Kidney (tissue), 14 donors: Measurements from ENCODE around the gene NINL. TPM values are rescaled to one million over a fixed set of nuclear protein-coding genes. Genes with fewer than 3 reads are reported as not detected.

Experiments used
- DNase-seq, 5 donors: peaks; one replicate each; pipeline ENCODE4 v3.0.0-alpha.2; 2013 to 2020
- FAIRE-seq: peaks from 2 replicates; lab custom pipeline; 2012; peaks lifted over from hg19 to GRCh38; lab: Jason Lieb, UNC
- H3K27ac ChIP-seq, 2 donors: one replicate each; pipeline ENCODE4 v1.7.0; 2013; ENCODE audit warnings: low read depth in 2 of 2, low read length in 2 of 2, inconsistent platforms in 1 of 2
- H3K27me3 ChIP-seq: one replicate; pipeline ENCODE4 v1.7.1; 2013; ENCODE audit warnings: low read length, inconsistent platforms; ENCODE audit not compliant: control insufficient read depth, insufficient read depth
- H3K36me3 ChIP-seq, 3 donors: one replicate each; pipeline versions ENCODE4 v1.7.0 to v1.7.1; 2013; ENCODE audit warnings: low read length in 3 of 3, control low read depth in 1 of 3, inconsistent platforms in 1 of 3; ENCODE audit not compliant: insufficient read depth in 3 of 3, control insufficient read depth in 2 of 3
- H3K4me1 ChIP-seq, 3 donors: one replicate each; pipeline versions ENCODE4 v1.7.0 to v1.7.1; 2013; ENCODE audit warnings: low read length in 3 of 3, inconsistent platforms in 1 of 3, low read depth in 1 of 3; ENCODE audit not compliant: control insufficient read depth in 2 of 3, insufficient read depth in 2 of 3
- H3K4me3 ChIP-seq, 3 donors: one replicate each; pipeline versions ENCODE4 v1.7.0 to v1.8.1; 2013; ENCODE audit warnings: low read length in 3 of 3, control low read depth in 1 of 3, inconsistent platforms in 1 of 3
- H3K9ac ChIP-seq, 3 donors: one replicate each; pipeline versions ENCODE4 v1.7.0 to v1.7.1; 2013; ENCODE audit warnings: low read length in 3 of 3, control low read depth in 1 of 3, inconsistent platforms in 1 of 3
- H3K9me3 ChIP-seq, 3 donors: one replicate each; pipeline versions ENCODE4 v1.7.0 to v1.7.1; 2013; ENCODE audit warnings: low read length in 3 of 3, control low read depth in 1 of 3, inconsistent platforms in 1 of 3; ENCODE audit not compliant: control insufficient read depth in 2 of 3, insufficient read depth in 1 of 3
- intact Hi-C: fragments of 100-400 bp; cut with DNase I; formaldehyde crosslinking; loops from one replicate; pipeline ENCODE4 v1.11.1; 2022
- polyA plus RNA-seq: library from polyadenylated mRNA; stranded (reverse); fragments of 350-450 nt; fragmentation: Illumina TruSeq; extraction: RNeasy Lipid Tissue Mini Kit (QIAGEN cat#74804); gene quantifications from one replicate; pipeline ENCODE4 v1.2.3, GENCODE V29; 2014; ENCODE audit warnings: low read depth, low replicate concordance; ENCODE audit not compliant: insufficient read depth
- total RNA-seq: library from RNA; stranded (reverse); fragmentation: NEBNext Ultra II Directional; extraction: Animal tissue kit (Norgen Biotek cat#: 25700); gene quantifications from one replicate; pipeline ENCODE4 v1.2.1, GENCODE V29; 2021
- TF ChIP-seq, protein P1 (sequence below): IDR thresholded peaks from 3 replicates; pipeline ENCODE4 v1.5.1; 2012; ENCODE audit warnings: mild to moderate bottlenecking, moderate library complexity, borderline replicate concordance; ENCODE audit not compliant: insufficient read depth; ENCODE audit errors: extremely low read depth
- donor health status: control.
- donor health status: control.
- donor health status: control.
- donor health status: control.
- donor health status: control.
- donor health status: DM: yes; HTN: yes; CAD: no.
- donor health status: Normal renal cell carcinoma (clear cell type).

Gene NINL
- total and polyA plus RNA-seq, 2 donors from 2014 or later, result 23.4 to 25.2 TPM

DNA sequence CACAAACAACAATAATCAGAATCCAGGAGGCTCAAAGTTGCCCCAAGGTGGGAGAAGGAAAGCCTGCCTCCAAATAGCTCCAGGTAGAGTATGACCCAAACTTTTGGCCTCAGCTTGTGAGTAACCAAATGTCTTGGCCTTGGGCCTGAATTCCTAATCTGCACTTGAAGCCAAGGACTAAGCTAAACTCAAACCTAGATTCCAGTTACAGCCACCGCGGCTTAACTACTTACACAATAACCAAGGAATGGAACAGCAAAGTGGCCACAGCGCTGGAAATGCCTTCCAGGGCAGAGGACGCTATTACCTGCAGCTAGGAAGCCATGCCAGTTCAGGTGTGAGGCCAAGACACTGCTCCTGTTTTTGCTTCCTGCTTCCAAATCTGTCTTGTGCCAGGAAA is 4.6 kb downstream of the NINL start:
- TF ChIP-seq, protein P1, sequence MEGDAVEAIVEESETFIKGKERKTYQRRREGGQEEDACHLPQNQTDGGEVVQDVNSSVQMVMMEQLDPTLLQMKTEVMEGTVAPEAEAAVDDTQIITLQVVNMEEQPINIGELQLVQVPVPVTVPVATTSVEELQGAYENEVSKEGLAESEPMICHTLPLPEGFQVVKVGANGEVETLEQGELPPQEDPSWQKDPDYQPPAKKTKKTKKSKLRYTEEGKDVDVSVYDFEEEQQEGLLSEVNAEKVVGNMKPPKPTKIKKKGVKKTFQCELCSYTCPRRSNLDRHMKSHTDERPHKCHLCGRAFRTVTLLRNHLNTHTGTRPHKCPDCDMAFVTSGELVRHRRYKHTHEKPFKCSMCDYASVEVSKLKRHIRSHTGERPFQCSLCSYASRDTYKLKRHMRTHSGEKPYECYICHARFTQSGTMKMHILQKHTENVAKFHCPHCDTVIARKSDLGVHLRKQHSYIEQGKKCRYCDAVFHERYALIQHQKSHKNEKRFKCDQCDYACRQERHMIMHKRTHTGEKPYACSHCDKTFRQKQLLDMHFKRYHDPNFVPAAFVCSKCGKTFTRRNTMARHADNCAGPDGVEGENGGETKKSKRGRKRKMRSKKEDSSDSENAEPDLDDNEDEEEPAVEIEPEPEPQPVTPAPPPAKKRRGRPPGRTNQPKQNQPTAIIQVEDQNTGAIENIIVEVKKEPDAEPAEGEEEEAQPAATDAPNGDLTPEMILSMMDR, result no peak

GRCh38 chr20:25579081-25579770 is 6.1 kb downstream of the NINL start:
- FAIRE-seq, result no peak
- intact Hi-C loops, result no loop called here
- no peak overlapping the region for H3K9ac ChIP-seq

More for the DNA sequence above, 4.6 kb downstream of the NINL start:
- Histone ChIP-seq H3K36me3 (no peaks in the 10 kb centered on the region), H3K27me3 (no peaks in the 10 kb centered on the region), H3K27ac (peak overlapping the region; percentile 2 to 40), H3K9ac (peak overlapping the region in 1 of 3 donors; percentile 3), H3K4me3 (no peak overlapping the region), H3K9me3 (no peaks in the 10 kb centered on the region), H3K4me1 (peaks cover 0 to 17% (median 9%) of the 10 kb centered on the region in 3 donors)
- DNase-seq (peak in 2 of 5 donors; percentile 5 to 56), FAIRE-seq (no peak)
- intact Hi-C loops, result no loop called here

GRCh38 chr20:25576783-25577530 is 8.4 kb downstream of the NINL start:
- intact Hi-C loops, result no loop called here
- Histone ChIP-seq H3K4me1 (peaks cover 0 to 35% (median 9%) of the 10 kb centered on the region in 3 donors), H3K27ac (peak overlapping the region in 1 of 2 donors; percentile 33), H3K36me3 (no peaks in the 10 kb centered on the region), H3K9me3 (no peaks in the 10 kb centered on the region), H3K27me3 (no peaks in the 10 kb centered on the region), H3K4me3 (no peak overlapping the region), H3K9ac (peak overlapping the region in 1 of 3 donors; percentile 60)
- FAIRE-seq, result no peak
- DNase-seq, result peak in 2 of 5 donors; percentile 26 to 59
- TF ChIP-seq, protein P1, result no peak

More at GRCh38 chr20:25579081-25579770, 6.1 kb downstream of the NINL start:
- H3K4me1 ChIP-seq, result peaks cover 0 to 23% (median 9%) of the 10 kb centered on the region in 3 donors
- H3K27me3 ChIP-seq, result no peaks in the 10 kb centered on the region
- DNase-seq, result peak in 3 of 5 donors; percentile 22 to 55 (median 40)
- H3K27ac ChIP-seq, result peak overlapping the region; percentile 52 to 60
- TF ChIP-seq, protein P1, result no peak
- no peaks in the 10 kb centered on the region for H3K9me3 ChIP-seq
- H3K4me3 ChIP-seq, result no peak overlapping the region
- no peaks in the 10 kb centered on the region for H3K36me3 ChIP-seq
